GM19438 (cell line): Measurements from ENCODE around the gene KRT8.

ENCODE experiments used
- ATAC-seq: cut with Tn5 transposase; IDR thresholded peaks from one replicate; pipeline ENCODE4 v1.9.1; 2021; ENCODE audit warnings: low read depth; ENCODE audit not compliant: unreplicated experiment

KRT8 gene

GRCh38 chr12:52925717-52926595 lies 21.1 kb upstream of the KRT8 start:
- no peak for ATAC-seq

GRCh38 chr12:52924764-52925716 lies 20.2 kb upstream of the KRT8 start:
- ATAC-seq, result no peak

- ATAC-seq, result no peak
Measured at GRCh38 chr12:52921488-52922165, 16.8 kb upstream of the KRT8 start.

GRCh38 chr12:52920937-52921336 lies 16.1 kb upstream of the KRT8 start:
- no peak for ATAC-seq

GRCh38 chr12:52918784-52919183 lies 13.9 kb upstream of the KRT8 start:
- ATAC-seq, result no peak

- ATAC-seq, result no peak
Measured at GRCh38 chr12:52918351-52918750, 13.5 kb upstream of the KRT8 start.

GRCh38 chr12:52917800-52918199 lies 12.9 kb upstream of the KRT8 start:
- no peak for ATAC-seq

GRCh38 chr12:52916216-52916615 lies 11.3 kb upstream of the KRT8 start:
- ATAC-seq, result no peak

GRCh38 chr12:52915637-52916036 lies 10.8 kb upstream of the KRT8 start:
- no peak for ATAC-seq

- no peak for ATAC-seq
Measured at GRCh38 chr12:52914576-52915121, 9.8 kb upstream of the KRT8 start.

GRCh38 chr12:52913431-52913821 lies 8.6 kb upstream of the KRT8 start:
- no peak for ATAC-seq

- ATAC-seq, result no peak
Measured at GRCh38 chr12:52912711-52913430, 8.0 kb upstream of the KRT8 start.

- ATAC-seq, result no peak
Measured at GRCh38 chr12:52910248-52910883, 5.5 kb upstream of the KRT8 start.

GRCh38 chr12:52909796-52910195 lies 4.9 kb upstream of the KRT8 start:
- no peak for ATAC-seq

GRCh38 chr12:52909331-52909730 lies 4.5 kb upstream of the KRT8 start:
- no peak for ATAC-seq

- no peak for ATAC-seq
Measured at GRCh38 chr12:52907092-52907810, 2.4 kb upstream of the KRT8 start.

GRCh38 chr12:52906191-52906601 lies 1.3 kb upstream of the KRT8 start:
- no peak for ATAC-seq

- peak; percentile 48 for ATAC-seq
Measured at GRCh38 chr12:52903855-52904508, 894 bp downstream of the KRT8 start.
